Spleen (tissue), 7 donors: ENCODE measurements around the gene MCUB.

ENCODE experiments used
- POLR2A ChIP-seq, 3 donors: fragments of 450-650 bp; IDR thresholded peaks; one replicate each; pipeline ENCODE4 v1.5.1; 2017; ENCODE audit warnings: antibody characterized with exemption in 3 of 3, mild to moderate bottlenecking in 1 of 3
- TF ChIP-seq, protein P1 (sequence below), 11 experiments: fragments of 200-600 bp in 7 of 11; fragments of 450-650 bp in 4 of 11; sonication (generic) in 4 of 11; IDR thresholded peaks in 8 of 11; conservative IDR thresholded peaks in 3 of 11; 1 replicate in 7 of 11; 2 replicates in 4 of 11; pipeline versions ENCODE4 v1.4.0 to v1.8.0; 2016 to 2021; ENCODE audit warnings: antibody characterized with exemption in 11 of 11, inconsistent platforms in 4 of 11, mild to moderate bottlenecking in 1 of 11
- donor health status: DM: no; HTN: no; CAD: no; lungs with moderate emphysema.
- donor health status: DM: no; HTN: no; CAD: no.
- donor health status: DM: no; HTN: no; CAD: no.

- TF ChIP-seq POLR2A (IDR thresholded peaks at IDR 0.05) = no peak
- TF ChIP-seq, protein P1, sequence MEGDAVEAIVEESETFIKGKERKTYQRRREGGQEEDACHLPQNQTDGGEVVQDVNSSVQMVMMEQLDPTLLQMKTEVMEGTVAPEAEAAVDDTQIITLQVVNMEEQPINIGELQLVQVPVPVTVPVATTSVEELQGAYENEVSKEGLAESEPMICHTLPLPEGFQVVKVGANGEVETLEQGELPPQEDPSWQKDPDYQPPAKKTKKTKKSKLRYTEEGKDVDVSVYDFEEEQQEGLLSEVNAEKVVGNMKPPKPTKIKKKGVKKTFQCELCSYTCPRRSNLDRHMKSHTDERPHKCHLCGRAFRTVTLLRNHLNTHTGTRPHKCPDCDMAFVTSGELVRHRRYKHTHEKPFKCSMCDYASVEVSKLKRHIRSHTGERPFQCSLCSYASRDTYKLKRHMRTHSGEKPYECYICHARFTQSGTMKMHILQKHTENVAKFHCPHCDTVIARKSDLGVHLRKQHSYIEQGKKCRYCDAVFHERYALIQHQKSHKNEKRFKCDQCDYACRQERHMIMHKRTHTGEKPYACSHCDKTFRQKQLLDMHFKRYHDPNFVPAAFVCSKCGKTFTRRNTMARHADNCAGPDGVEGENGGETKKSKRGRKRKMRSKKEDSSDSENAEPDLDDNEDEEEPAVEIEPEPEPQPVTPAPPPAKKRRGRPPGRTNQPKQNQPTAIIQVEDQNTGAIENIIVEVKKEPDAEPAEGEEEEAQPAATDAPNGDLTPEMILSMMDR (IDR thresholded peaks at IDR 0.05 in 8 of 11, conservative IDR thresholded peaks at IDR 0.05 in 3 of 11) = no peak
These were observed 29.1 kb downstream of the MCUB start for GRCh38 chr4:109589119-109589518.
